OCI-LY7 (cell line): Measurements from ENCODE around the gene HDGFL3.

ENCODE experiments used
- EZH2phosphoT487 ChIP-seq: fragments of 200-600 bp; sonication (generic); IDR thresholded peaks from 2 replicates; pipeline ENCODE4 v1.6.1; 2018; ENCODE audit warnings: low read depth, borderline replicate concordance, mild to moderate bottlenecking, mixed run types, antibody characterized with exemption, low read length, moderate library complexity, mixed read lengths
- TF ChIP-seq, protein P1 (sequence below): fragments of 200-600 bp; sonication (generic); conservative IDR thresholded peaks from 2 replicates; pipeline ENCODE4 v1.5.1; 2014; ENCODE audit warnings: mild to moderate bottlenecking, antibody characterized with exemption, low read length, moderate library complexity, mixed read lengths

DNA sequence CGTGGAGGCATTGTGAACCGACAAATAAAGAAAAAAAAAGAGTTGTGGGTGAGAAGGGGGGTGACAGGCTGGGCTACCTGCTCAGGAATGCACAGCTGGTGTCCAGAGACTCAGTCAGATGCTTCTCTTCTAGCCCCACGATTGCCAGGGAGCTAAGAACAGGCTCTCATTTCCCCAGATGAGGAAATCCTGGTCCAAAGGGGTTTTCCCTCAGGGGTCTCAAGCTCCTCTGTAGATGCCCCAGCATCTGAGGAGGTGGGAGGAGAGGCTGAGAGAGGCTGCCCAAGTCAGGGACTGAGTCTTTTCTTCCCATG is 41.4 kb upstream of the HDGFL3 start:
- TF ChIP-seq EZH2phosphoT487: no peak
- TF ChIP-seq, protein P1, sequence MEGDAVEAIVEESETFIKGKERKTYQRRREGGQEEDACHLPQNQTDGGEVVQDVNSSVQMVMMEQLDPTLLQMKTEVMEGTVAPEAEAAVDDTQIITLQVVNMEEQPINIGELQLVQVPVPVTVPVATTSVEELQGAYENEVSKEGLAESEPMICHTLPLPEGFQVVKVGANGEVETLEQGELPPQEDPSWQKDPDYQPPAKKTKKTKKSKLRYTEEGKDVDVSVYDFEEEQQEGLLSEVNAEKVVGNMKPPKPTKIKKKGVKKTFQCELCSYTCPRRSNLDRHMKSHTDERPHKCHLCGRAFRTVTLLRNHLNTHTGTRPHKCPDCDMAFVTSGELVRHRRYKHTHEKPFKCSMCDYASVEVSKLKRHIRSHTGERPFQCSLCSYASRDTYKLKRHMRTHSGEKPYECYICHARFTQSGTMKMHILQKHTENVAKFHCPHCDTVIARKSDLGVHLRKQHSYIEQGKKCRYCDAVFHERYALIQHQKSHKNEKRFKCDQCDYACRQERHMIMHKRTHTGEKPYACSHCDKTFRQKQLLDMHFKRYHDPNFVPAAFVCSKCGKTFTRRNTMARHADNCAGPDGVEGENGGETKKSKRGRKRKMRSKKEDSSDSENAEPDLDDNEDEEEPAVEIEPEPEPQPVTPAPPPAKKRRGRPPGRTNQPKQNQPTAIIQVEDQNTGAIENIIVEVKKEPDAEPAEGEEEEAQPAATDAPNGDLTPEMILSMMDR: no peak
